Body of pancreas (tissue), 4 donors: ENCODE data around the gene LSM3. TPM values are rescaled to one million over a fixed set of nuclear protein-coding genes. Genes with fewer than 3 reads are reported as not detected.
A peak's percentile ranks its signal among the peaks of the same experiment; 100 is the strongest.

Experiments used
- ATAC-seq: fragments of 150-250 bp; one replicate; pipeline ENCODE4 v1.9.1; 2016
- DNase-seq, 4 donors: peaks; one replicate each; pipeline ENCODE4 v3.0.0-alpha.2; 2019
- H3K27ac ChIP-seq, 4 donors: fragments of 200-600 bp; sonication (generic); 1 replicate in 3 of 4; 2 replicates in 1 of 4; pipeline versions ENCODE4 v1.5.1 to v1.6.1; 2016 to 2019; ENCODE audit warnings: mild to moderate bottlenecking in 1 of 4, mixed read lengths in 1 of 4, moderate library complexity in 1 of 4
- H3K27me3 ChIP-seq, 2 donors: fragments of 200-600 bp; sonication (generic); one replicate each; pipeline ENCODE4 v1.6.0; 2016; ENCODE audit warnings: mild to moderate bottlenecking in 1 of 2
- H3K36me3 ChIP-seq, 2 donors: fragments of 200-600 bp; sonication (generic); replicated peaks in 1 of 2; 2 replicates each; pipeline ENCODE4 v1.5.1; 2016; ENCODE audit warnings: low read depth in 2 of 2; ENCODE audit not compliant: insufficient read depth in 1 of 2
- H3K4me1 ChIP-seq: fragments of 200-600 bp; sonication (generic); one replicate; pipeline ENCODE4 v1.6.0; 2016
- H3K4me3 ChIP-seq, 2 donors: fragments of 200-600 bp; sonication (generic); 1 replicate in 1 of 2; 2 replicates in 1 of 2; pipeline ENCODE4 v1.5.1; 2016 to 2019
- H3K9me3 ChIP-seq, 3 donors: fragments of 200-600 bp; sonication (generic); 1 replicate in 2 of 3; 2 replicates in 1 of 3; pipeline ENCODE4 v1.5.1; 2016
- CTCF ChIP-seq, 7 experiments: fragments of 450-650 bp in 4 of 7; fragments of 200-600 bp in 3 of 7; sonication (generic) in 3 of 7; IDR thresholded peaks; one replicate each; pipeline ENCODE4 v1.5.1; 2016 to 2019; ENCODE audit warnings: antibody characterized with exemption in 7 of 7
- POLR2A ChIP-seq, 3 donors: fragments of 450-650 bp; IDR thresholded peaks; one replicate each; pipeline ENCODE4 v1.6.1; 2016; ENCODE audit warnings: antibody characterized with exemption in 3 of 3, mild to moderate bottlenecking in 2 of 3
- WGBS, 2 donors: methylation state at CpG; one replicate each; pipeline ENCODE4 v1.1.5; 2017; 5-methylcytosine and 5-hydroxymethylcytosine counted together
- intact Hi-C: fragments of 100-400 bp; cut with DNase I; formaldehyde crosslinking; loops from one replicate; pipeline ENCODE4 v1.15.1; 2023
- total RNA-seq, 2 donors: library from RNA; depleted of rRNA; stranded (reverse); fragments of >200 nt; gene quantifications; one replicate each; pipeline ENCODE4 v1.1.0, GENCODE V29; 2016

LSM3 gene
- total RNA-seq, 2 donors from 2014 or later = 5.3 to 6.0 TPM

DNA sequence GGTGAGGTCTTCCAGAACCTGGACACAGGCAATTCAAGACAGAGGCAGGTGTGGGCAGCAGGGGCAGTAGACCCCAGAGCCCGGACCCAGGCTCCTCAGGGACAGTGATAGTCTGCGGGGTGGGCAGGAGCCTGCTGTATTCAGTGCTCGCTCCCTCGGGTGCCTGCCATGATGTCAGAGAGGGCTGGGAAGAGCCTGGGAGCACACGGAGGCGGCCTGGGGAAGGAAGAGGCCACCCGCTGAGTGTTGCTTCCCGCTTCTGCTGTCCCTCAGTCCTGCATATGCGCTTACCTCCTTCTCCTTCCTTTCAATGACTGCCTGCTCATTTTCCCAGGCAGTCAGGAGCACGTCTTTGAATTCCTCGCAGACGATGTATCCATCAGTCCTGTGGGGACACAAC lies 31.0 kb upstream of the LSM3 start:
- H3K36me3 ChIP-seq = peaks cover 0 to 14% of the 10 kb centered on the region in 2 donors
- H3K27me3 ChIP-seq = no peaks in the 10 kb centered on the region
- H3K9me3 ChIP-seq = no peaks in the 10 kb centered on the region
- 89 to 90% methylated on average over 12 of the region's 12 CpGs for WGBS, 2 donors
- ATAC-seq (no peak), DNase-seq (no peak)
- intact Hi-C loops = no loop called here
- H3K4me3 ChIP-seq = no peak overlapping the region
- H3K4me1 ChIP-seq = peaks cover 22% of the 10 kb centered on the region
- no peak for TF ChIP-seq CTCF (IDR thresholded peaks at IDR 0.05)
- no peak for TF ChIP-seq POLR2A (IDR thresholded peaks at IDR 0.05)
- H3K27ac ChIP-seq = no peak overlapping the region

DNA sequence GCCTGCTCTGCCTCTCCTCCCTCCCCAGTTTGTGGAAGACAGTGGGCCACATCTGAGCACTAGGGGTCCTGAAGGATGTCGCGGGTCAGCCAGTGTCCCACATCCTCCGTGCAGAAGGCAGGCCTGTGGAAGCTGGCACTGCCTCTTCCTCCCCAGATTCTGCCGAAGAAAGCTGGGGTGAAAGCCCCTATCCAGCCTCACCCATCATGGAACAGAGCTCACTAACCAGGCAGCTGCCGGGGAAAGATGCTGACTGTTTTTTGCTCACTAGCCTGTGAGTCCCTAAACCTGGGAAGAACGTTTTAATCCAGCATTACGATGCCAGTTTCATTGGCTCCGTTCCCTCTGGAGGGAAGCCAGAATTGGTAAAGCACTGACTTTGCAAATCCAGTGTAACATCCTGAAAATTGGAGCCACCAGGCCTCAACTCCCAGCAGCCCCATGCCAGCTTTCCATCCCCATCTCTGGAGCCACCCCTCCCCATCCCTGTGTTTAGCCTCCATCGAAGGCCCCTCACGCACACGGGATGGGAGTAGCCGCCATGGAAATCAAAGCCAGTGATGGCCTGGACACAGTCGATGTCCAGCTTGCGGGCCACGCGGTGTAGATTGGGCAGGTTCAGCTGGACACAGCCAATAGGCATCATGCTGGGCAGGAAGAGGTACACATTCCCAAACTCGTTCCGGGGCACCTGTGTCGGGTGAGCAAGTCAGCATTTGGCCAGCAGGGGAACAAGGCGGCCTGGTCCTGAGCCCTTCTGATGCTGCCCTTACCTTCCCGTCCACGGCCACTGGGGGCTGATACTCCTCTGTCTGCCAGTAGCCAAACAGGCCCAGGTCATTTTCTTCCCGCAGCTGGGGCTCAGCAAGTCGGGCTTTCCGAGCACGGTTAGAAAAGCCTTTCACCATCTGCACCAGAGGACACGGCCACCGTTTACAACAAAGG lies 30.3 kb upstream of the LSM3 start:
- ATAC-seq = no peak
- TF ChIP-seq CTCF (IDR thresholded peaks at IDR 0.05) (no peak), POLR2A (IDR thresholded peaks at IDR 0.05) (peak in 1 of 3 donors; percentile 5)
- H3K4me3 ChIP-seq = no peak overlapping the region
- intact Hi-C loops = no loop called here
- no peaks in the 10 kb centered on the region for H3K9me3 ChIP-seq
- DNase-seq = peak in 2 of 4 donors; percentile 45 to 47
- no peaks in the 10 kb centered on the region for H3K27me3 ChIP-seq
- WGBS, 2 donors = 85 to 88% methylated on average over 20 to 28 of the region's 28 CpGs
- no peak overlapping the region for H3K27ac ChIP-seq
- peaks cover 0 to 14% of the 10 kb centered on the region in 2 donors for H3K36me3 ChIP-seq
- H3K4me1 ChIP-seq = peaks cover 22% of the 10 kb centered on the region

- Histone ChIP-seq H3K4me3 (no peak overlapping the region), H3K4me1 (peaks cover 7% of the 10 kb centered on the region), H3K27ac (no peak overlapping the region), H3K27me3 (no peaks in the 10 kb centered on the region), H3K9me3 (no peaks in the 10 kb centered on the region), H3K36me3 (peaks cover 0 to 16% of the 10 kb centered on the region in 2 donors)
- ATAC-seq (no peak), DNase-seq (no peak)
- intact Hi-C loops = no loop called here
- WGBS, 2 donors = 96 to 97% methylated on average over 8 to 9 of the region's 9 CpGs
- TF ChIP-seq CTCF (IDR thresholded peaks at IDR 0.05) (no peak), POLR2A (IDR thresholded peaks at IDR 0.05) (no peak)
These were observed 28.5 kb upstream of the LSM3 start for GRCh38 chr3:14150078-14150477.

- intact Hi-C loops = no loop called here
- TF ChIP-seq POLR2A (IDR thresholded peaks at IDR 0.05) (no peak), CTCF (IDR thresholded peaks at IDR 0.05) (no peak)
- Histone ChIP-seq H3K4me1 (peaks cover 1% of the 10 kb centered on the region), H3K27ac (no peak overlapping the region), H3K27me3 (no peaks in the 10 kb centered on the region), H3K4me3 (no peak overlapping the region), H3K9me3 (no peaks in the 10 kb centered on the region), H3K36me3 (peaks cover 0 to 16% of the 10 kb centered on the region in 2 donors)
- DNase-seq = no peak
- no peak for ATAC-seq
- WGBS, 2 donors = 91 to 96% methylated on average over 9 of the region's 9 CpGs
These were observed 28.0 kb upstream of the LSM3 start for GRCh38 chr3:14150491-14151230.
